Chondrocyte (in vitro differentiated cells): ENCODE measurements around the gene TPRKB. TPM values are rescaled to one million over a fixed set of nuclear protein-coding genes. Genes with fewer than 3 reads are reported as not detected.
"Not testable (repeated sequence)": the region's sequence is repeated elsewhere in the genome, so short reads cannot be mapped to it uniquely, and the experiment has no call there.

Experiments
- DNase-seq: peaks from one replicate; pipeline ENCODE4 v3.0.0; 2021; ENCODE audit warnings: mixed read lengths, low spot score
- H3K27ac Mint-ChIP-seq: one replicate; pipeline ENCODE4 v1.8.0; 2021; ENCODE audit warnings: mild to moderate bottlenecking, moderate library complexity, mixed read lengths; ENCODE audit not compliant: unreplicated experiment
- H3K27me3 Mint-ChIP-seq: 2 replicates; pipeline ENCODE4 v1.8.0; 2021; ENCODE audit warnings: low read depth, mixed read lengths
- H3K36me3 Mint-ChIP-seq: 2 replicates; pipeline ENCODE4 v1.8.0; 2021; ENCODE audit warnings: low read depth, mixed read lengths
- H3K4me1 Mint-ChIP-seq: 2 replicates; pipeline ENCODE4 v1.8.0; 2021; ENCODE audit warnings: low read depth, mild to moderate bottlenecking, mixed read lengths
- H3K4me3 Mint-ChIP-seq: one replicate; pipeline ENCODE4 v1.8.0; 2021; ENCODE audit warnings: mild to moderate bottlenecking, moderate library complexity, mixed read lengths; ENCODE audit not compliant: unreplicated experiment
- H3K9me3 Mint-ChIP-seq: 2 replicates; pipeline ENCODE4 v1.8.0; 2021; ENCODE audit warnings: low read depth, mixed read lengths
- CTCF ChIP-seq: fragments of 200-600 bp; sonication (generic); IDR thresholded peaks from 2 replicates; pipeline ENCODE4 v1.5.0; 2021; ENCODE audit warnings: antibody characterized with exemption, mild to moderate bottlenecking, moderate library complexity
- total RNA-seq: library from RNA; stranded (reverse); gene quantifications from 3 replicates; pipeline ENCODE4 v1.2.1, GENCODE V29; 2021

Gene TPRKB
- total RNA-seq, 1 donor from 2014 or later, result 14.2 TPM

GRCh38 chr2:73718421-73718820 is 18.7 kb downstream of the TPRKB start:
- Mint-ChIP-seq H3K27me3 (peaks cover 5% of the 10 kb centered on the region), H3K4me1 (peaks cover 8% of the 10 kb centered on the region), H3K9me3 (peaks cover 25% of the 10 kb centered on the region), H3K27ac (no peak overlapping the region), H3K4me3 (no peak overlapping the region), H3K36me3 (peaks cover 9% of the 10 kb centered on the region)
- DNase-seq, result no peak
- TF ChIP-seq CTCF, result no peak

GRCh38 chr2:73717695-73718094 is 19.4 kb downstream of the TPRKB start:
- not testable (repeated sequence) for H3K4me3 Mint-ChIP-seq, H3K27ac Mint-ChIP-seq, DNase-seq, H3K36me3 Mint-ChIP-seq, H3K27me3 Mint-ChIP-seq, H3K4me1 Mint-ChIP-seq
- H3K9me3 Mint-ChIP-seq, result peaks cover 19% of the 10 kb centered on the region

GRCh38 chr2:73717251-73717606 is 19.9 kb downstream of the TPRKB start:
- DNase-seq, result no peak
- no peak for TF ChIP-seq CTCF
- Mint-ChIP-seq H3K36me3 (peaks cover 4% of the 10 kb centered on the region), H3K4me3 (no peak overlapping the region), H3K27me3 (peaks cover 5% of the 10 kb centered on the region), H3K27ac (no peak overlapping the region), H3K9me3 (peaks cover 17% of the 10 kb centered on the region), H3K4me1 (peaks cover 8% of the 10 kb centered on the region)

- peaks cover 8% of the 10 kb centered on the region for H3K4me1 Mint-ChIP-seq
- no peak for DNase-seq
- peak overlapping the region; percentile 4 for H3K4me3 Mint-ChIP-seq
- peak overlapping the region; percentile 45 for H3K27ac Mint-ChIP-seq
- H3K9me3 Mint-ChIP-seq, result peaks cover 17% of the 10 kb centered on the region
- peaks cover 4% of the 10 kb centered on the region for H3K36me3 Mint-ChIP-seq
- no peak for TF ChIP-seq CTCF
- H3K27me3 Mint-ChIP-seq, result peaks cover 9% of the 10 kb centered on the region
These were observed 20.4 kb downstream of the TPRKB start for GRCh38 chr2:73716543-73717250.

- H3K4me3 Mint-ChIP-seq, result no peak overlapping the region
- peaks cover 15% of the 10 kb centered on the region for H3K27me3 Mint-ChIP-seq
- no peak overlapping the region for H3K27ac Mint-ChIP-seq
- peaks cover 4% of the 10 kb centered on the region for H3K36me3 Mint-ChIP-seq
- peaks cover 8% of the 10 kb centered on the region for H3K4me1 Mint-ChIP-seq
- no peak for TF ChIP-seq CTCF
- H3K9me3 Mint-ChIP-seq, result peaks cover 13% of the 10 kb centered on the region
- no peak for DNase-seq
These were observed 23.1 kb downstream of the TPRKB start for GRCh38 chr2:73714091-73714490.

- no peak for TF ChIP-seq CTCF
- no peaks in the 10 kb centered on the region for H3K4me1 Mint-ChIP-seq
- H3K27ac Mint-ChIP-seq, result no peak overlapping the region
- DNase-seq, result no peak
- peaks cover 24% of the 10 kb centered on the region for H3K27me3 Mint-ChIP-seq
- no peak overlapping the region for H3K4me3 Mint-ChIP-seq
- H3K9me3 Mint-ChIP-seq, result peaks cover 2% of the 10 kb centered on the region
- H3K36me3 Mint-ChIP-seq, result peaks cover under 1% of the 10 kb centered on the region
These were observed 28.6 kb downstream of the TPRKB start for GRCh38 chr2:73708527-73708926.
